ENCODE data around the gene IFITM5. TPM values are rescaled to one million over a fixed set of nuclear protein-coding genes. Genes with fewer than 3 reads are reported as not detected.

IFITM5 gene
- total and polyA plus RNA-seq, 2 of the 8 experiments (the other 6 are each of a cell fraction or from before 2014, with no cell fraction given) = not detected

GRCh38 chr11:342328-342727, 43.0 kb upstream of the IFITM5 start:
- Histone ChIP-seq H3K27me3 (replicated peaks in 1 of 4; ENCODE audit: control insufficient read depth in 3 of 4, extremely low read depth in 1 of 4, insufficient read depth in 3 of 4, low read length in 3 of 4) (no peaks in the 10 kb centered on the region), H3K4ac (replicated peaks; ENCODE audit: insufficient read length, low read depth, low read length) (no peak overlapping the region), H2BK15ac (ENCODE audit: low read length) (no peak overlapping the region), H2BK5ac (ENCODE audit: low read depth, low read length) (0 out of 2 replicates have a peak overlapping the region, but pooled peaks have one; percentile 73), H3K18ac (ENCODE audit: extremely low read depth, low read length) (no peak overlapping the region; the same call in 1 of the 2 replicates), H3K4me2 (ENCODE audit: insufficient read depth in 1 of 2, low read depth in 2 of 2, low read length in 2 of 2) (no peak overlapping the region; a peak in 1 of 4 replicates), H3K9me3 (ENCODE audit: insufficient read depth in 2 of 2, low read depth in 1 of 2, low read length in 1 of 2) (no peaks in the 10 kb centered on the region), H3K14ac (ENCODE audit: insufficient read length) (no peak overlapping the region), H3K56ac (replicated peaks; ENCODE audit: insufficient read length, low read depth, low read length) (no peak overlapping the region), H3K23me2 (ENCODE audit: low read depth, low read length) (no peaks in the 10 kb centered on the region), H3K79me1 (ENCODE audit: low read depth, low read length) (no peaks in the 10 kb centered on the region), H2AK5ac (ENCODE audit: low read depth, low read length) (no peak overlapping the region), H3K27ac (ENCODE audit: low read depth, low read length) (no peak overlapping the region), H2BK20ac (ENCODE audit: low read length) (no peak overlapping the region; the same call in 1 of the 2 replicates), H3K79me2 (ENCODE audit: control insufficient read depth in 1 of 2, insufficient read depth in 2 of 2, low read length in 2 of 2) (no peaks in the 10 kb centered on the region), H4K5ac (ENCODE audit: insufficient read length, low read depth, low read length) (no peak overlapping the region), H2BK12ac (ENCODE audit: low read depth, low read length) (no peak overlapping the region), H4K91ac (replicated peaks; ENCODE audit: insufficient read length, low read length) (no peak overlapping the region), H3K23ac (ENCODE audit: insufficient read length) (no peak overlapping the region), H4K8ac (ENCODE audit: extremely low read depth, insufficient read depth, low read length) (no peak overlapping the region), H4K20me1 (replicated peaks in 1 of 2; ENCODE audit: control insufficient read depth in 1 of 2, insufficient read depth in 2 of 2, low read length in 2 of 2) (no peaks in the 10 kb centered on the region), H3K4me3 (ENCODE audit: extremely low read depth in 1 of 4, insufficient read depth in 2 of 4, low read depth in 3 of 4, low read length in 4 of 4) (no peak overlapping the region), H3K36me3 (ENCODE audit: control insufficient read depth in 2 of 4, insufficient read depth in 4 of 4, low read length in 3 of 4) (no peaks in the 10 kb centered on the region), H2BK120ac (replicated peaks; ENCODE audit: low read depth, low read length) (no peak overlapping the region), H3K9ac (replicated peaks in 1 of 4; ENCODE audit: extremely low read depth in 1 of 4, low read depth in 3 of 4, low read length in 3 of 4) (no peak overlapping the region), H2AFZ (ENCODE audit: low read length) (no peak overlapping the region), H3K4me1 (replicated peaks in 1 of 4; ENCODE audit: control insufficient read depth in 3 of 4, insufficient read depth in 4 of 4, low read length in 3 of 4) (peaks cover 0 to 14% (median 9%) of the 10 kb centered on the region in 4 experiments; a peak in 5 of 7 replicates)
- CTCF ChIA-PET (ENCODE audit: partially characterized antibody) = interaction anchor here (0.6 to 5.6 kb wide), 3 partner anchors 13 to 41 kb away, joined by 3 to 22 read pairs (median 3); no protein-coding TSS in a partner anchor
- no peak for TF ChIP-seq HDAC2 (IDR thresholded peaks at IDR 0.05; ENCODE audit: borderline replicate concordance in 1 of 2, low read depth in 2 of 2, low read length in 2 of 2)
- no peak for TF ChIP-seq SP1 (IDR thresholded peaks at IDR 0.05; ENCODE audit: low read depth, low read length)
- TF ChIP-seq FOSL1 (IDR thresholded peaks at IDR 0.05; ENCODE audit: insufficient read depth, low read depth, low read length) = no peak
- FAIRE-seq (no peak), DNase-seq (ENCODE audit: low read depth in 1 of 2, low spot score in 2 of 2) (no peak)
- POLR2A ChIA-PET (ENCODE audit: partially characterized antibody) = interaction anchor here (0.8 to 2.4 kb wide), 4 partner anchors 11 to 25 kb away, joined by 3 to 5 read pairs (median 3); no protein-coding TSS in a partner anchor
- 81% methylated on average over 3 of the region's 3 CpGs; no CpG with 5 or more reads in 1 of the 2 experiments for WGBS, 2 experiments (ENCODE audit: extremely low coverage in 1 of 2, insufficient coverage in 1 of 2, insufficient read length in 1 of 2, insufficient replicate concordance in 2 of 2, low coverage in 1 of 2, low lambda C conversion rate in 2 of 2, missing lambda C conversion rate in 1 of 2)
